Measurements from ENCODE around the gene VEPH1.

Gene VEPH1

GRCh38 chr3:157502916-157503595 is at the start of gene VEPH1:
VEPH1 (minus strand) TSS chr3:157503416; CDS start chr3:157495349, 8,067 bp downstream.
- no peak for DNase-seq (ENCODE audit: low read depth, low spot score)

GRCh38 chr3:157551961-157552360 is 48.7 kb upstream of the VEPH1 start:
- no peak for DNase-seq (ENCODE audit: low read depth, low spot score)

- DNase-seq (ENCODE audit: low read depth, low spot score): no peak
Measured at GRCh38 chr3:157549498-157549897, 46.3 kb upstream of the VEPH1 start.

GRCh38 chr3:157544501-157545130 is 41.4 kb upstream of the VEPH1 start:
- no peak for DNase-seq (ENCODE audit: low read depth, low spot score)

- no peak for DNase-seq (ENCODE audit: low read depth, low spot score)
Measured at GRCh38 chr3:157543501-157544035, 40.4 kb upstream of the VEPH1 start.

GRCh38 chr3:157542711-157543500 is 39.7 kb upstream of the VEPH1 start:
- no peak for DNase-seq (ENCODE audit: low read depth, low spot score)

- no peak for DNase-seq (ENCODE audit: low read depth, low spot score)
Measured at GRCh38 chr3:157541506-157542236, 38.5 kb upstream of the VEPH1 start.

GRCh38 chr3:157540656-157541055 is 37.4 kb upstream of the VEPH1 start:
- no peak for DNase-seq (ENCODE audit: low read depth, low spot score)

- no peak for DNase-seq (ENCODE audit: low read depth, low spot score)
Measured at GRCh38 chr3:157535667-157536066, 32.5 kb upstream of the VEPH1 start.

GRCh38 chr3:157534725-157535161 is 31.5 kb upstream of the VEPH1 start:
- DNase-seq (ENCODE audit: low read depth, low spot score): no peak

- no peak for DNase-seq (ENCODE audit: low read depth, low spot score)
Measured at GRCh38 chr3:157533298-157534070, 30.3 kb upstream of the VEPH1 start.

- DNase-seq (ENCODE audit: low read depth, low spot score): peak; percentile 57
Measured at GRCh38 chr3:157532529-157533297, 29.5 kb upstream of the VEPH1 start.

- DNase-seq (ENCODE audit: low read depth, low spot score): no peak
Measured at GRCh38 chr3:157531771-157532170, 28.6 kb upstream of the VEPH1 start.

- DNase-seq (ENCODE audit: low read depth, low spot score): no peak
Measured at GRCh38 chr3:157531301-157531660, 28.1 kb upstream of the VEPH1 start.

GRCh38 chr3:157530637-157531300 is 27.6 kb upstream of the VEPH1 start:
- no peak for DNase-seq (ENCODE audit: low read depth, low spot score)

- DNase-seq (ENCODE audit: low read depth, low spot score): no peak
Measured at GRCh38 chr3:157529751-157530150, 26.5 kb upstream of the VEPH1 start.

GRCh38 chr3:157529085-157529484 is 25.9 kb upstream of the VEPH1 start:
- DNase-seq (ENCODE audit: low read depth, low spot score): no peak

GRCh38 chr3:157527131-157527881 is 24.1 kb upstream of the VEPH1 start:
- no peak for DNase-seq (ENCODE audit: low read depth, low spot score)

GRCh38 chr3:157526036-157526435 is 22.8 kb upstream of the VEPH1 start:
- DNase-seq (ENCODE audit: low read depth, low spot score): no peak

Data from brain pericyte (primary cell).